ENCODE results near the gene RPS6KB2. TPM values are rescaled to one million over a fixed set of nuclear protein-coding genes. Genes with fewer than 3 reads are reported as not detected.
"Not testable (repeated sequence)": the region's sequence is repeated elsewhere in the genome, so short reads cannot be mapped to it uniquely, and the experiment has no call there.

The RPS6KB2 gene
- polyA plus RNA-seq, 1 donor from 2014 or later: 92.8 TPM

DNA sequence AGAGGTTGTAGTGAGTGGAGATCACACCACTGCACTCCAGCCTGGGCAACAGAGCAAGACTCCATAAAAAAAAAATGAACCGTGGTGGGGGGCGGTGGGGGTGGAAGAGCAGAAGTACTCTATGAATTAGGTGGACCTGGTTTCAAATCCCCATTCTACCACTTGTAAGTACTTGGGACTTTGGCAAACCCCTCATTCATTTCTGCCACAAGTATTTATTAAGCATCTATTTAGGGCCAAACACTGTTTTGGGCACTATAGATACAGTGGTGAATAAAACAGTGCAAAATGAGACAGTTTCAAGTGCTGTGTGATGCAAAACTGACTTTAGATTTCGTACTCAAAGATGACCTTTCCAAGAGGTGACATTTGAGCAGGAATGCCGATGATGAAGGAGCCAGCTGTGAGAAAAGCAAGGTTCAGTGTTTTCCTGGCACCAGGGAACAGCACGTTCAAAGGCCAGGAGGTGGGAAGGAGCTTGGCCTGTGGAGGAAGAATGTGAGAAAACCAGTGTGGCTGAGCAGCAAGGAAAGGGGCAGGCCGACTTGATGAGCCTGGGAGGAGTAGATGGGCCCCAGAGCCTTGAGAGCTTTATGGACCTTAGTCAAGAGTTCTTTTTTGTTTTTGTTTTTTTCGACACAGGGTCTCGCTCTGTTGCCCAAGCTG lies 42.2 kb downstream of the RPS6KB2 start:
- Histone ChIP-seq H3K79me2 (replicated peaks; ENCODE audit: insufficient read depth, low read length) (no peaks in the 10 kb centered on the region), H2AFZ (ENCODE audit: low read depth, low read length) (no peak overlapping the region), H3K4me3 (ENCODE audit: low read length) (no peak overlapping the region), H3K9me2 (ENCODE audit: insufficient read depth, low read length) (no peaks in the 10 kb centered on the region), H3K27ac (ENCODE audit: low read length) (no peak overlapping the region), H3K4me2 (ENCODE audit: low read length) (no peak overlapping the region), H3K27me3 (ENCODE audit: insufficient read depth, low read depth, low read length) (no peaks in the 10 kb centered on the region), H3K9me3 (ENCODE audit: low read length) (no peaks in the 10 kb centered on the region), H3K9ac (ENCODE audit: low read length) (no peak overlapping the region), H4K20me1 (ENCODE audit: insufficient read depth) (no peaks in the 10 kb centered on the region), H3F3A (ENCODE audit: insufficient read depth, low read length, poor library complexity, severe bottlenecking) (no peaks in the 10 kb centered on the region), H3K36me3 (ENCODE audit: insufficient read depth, low read length) (no peaks in the 10 kb centered on the region)
- TF ChIP-seq EP300 (conservative IDR thresholded peaks at IDR 0.05; ENCODE audit: poor library complexity, severe bottlenecking) (no peak), REST (IDR thresholded peaks at IDR 0.05; ENCODE audit: borderline replicate concordance) (no peak), RAD21 (conservative IDR thresholded peaks at IDR 0.05) (no peak), CTCF (IDR thresholded peaks at IDR 0.05; ENCODE audit: poor library complexity, severe bottlenecking) (no peak), EZH2 (IDR thresholded peaks at IDR 0.05; ENCODE audit: borderline replicate concordance, insufficient read depth, low read length, poor library complexity, severe bottlenecking) (no peak), POLR2AphosphoS5 (IDR thresholded peaks at IDR 0.05) (no peak), SMC3 (conservative IDR thresholded peaks at IDR 0.05; ENCODE audit: poor library complexity) (no peak), TAF1 (IDR thresholded peaks at IDR 0.05; ENCODE audit: low read depth) (no peak), MXI1 (conservative IDR thresholded peaks at IDR 0.05; ENCODE audit: poor library complexity, severe bottlenecking) (no peak)

- Histone ChIP-seq H3K4me2 (ENCODE audit: low read length) (no peak overlapping the region), H2AFZ (ENCODE audit: low read depth, low read length) (no peak overlapping the region), H4K20me1 (ENCODE audit: insufficient read depth) (no peaks in the 10 kb centered on the region), H3K36me3 (ENCODE audit: insufficient read depth, low read length) (no peaks in the 10 kb centered on the region), H3K4me3 (ENCODE audit: low read length) (no peak overlapping the region), H3K9ac (ENCODE audit: low read length) (no peak overlapping the region), H3K27me3 (ENCODE audit: insufficient read depth, low read depth, low read length) (no peaks in the 10 kb centered on the region), H3F3A (ENCODE audit: insufficient read depth, low read length, poor library complexity, severe bottlenecking) (no peaks in the 10 kb centered on the region), H3K9me2 (ENCODE audit: insufficient read depth, low read length) (no peaks in the 10 kb centered on the region), H3K9me3 (ENCODE audit: low read length) (no peaks in the 10 kb centered on the region), H3K27ac (ENCODE audit: low read length) (no peak overlapping the region), H3K79me2 (replicated peaks; ENCODE audit: insufficient read depth, low read length) (no peaks in the 10 kb centered on the region)
- TF ChIP-seq CTCF (IDR thresholded peaks at IDR 0.05; ENCODE audit: poor library complexity, severe bottlenecking): no peak
- TF ChIP-seq EP300 (conservative IDR thresholded peaks at IDR 0.05; ENCODE audit: poor library complexity, severe bottlenecking): no peak
- TF ChIP-seq TAF1 (IDR thresholded peaks at IDR 0.05; ENCODE audit: low read depth): no peak
- TF ChIP-seq REST (IDR thresholded peaks at IDR 0.05; ENCODE audit: borderline replicate concordance): no peak
- TF ChIP-seq RAD21 (conservative IDR thresholded peaks at IDR 0.05): no peak
- no peak for TF ChIP-seq POLR2AphosphoS5 (IDR thresholded peaks at IDR 0.05)
- no peak for TF ChIP-seq EZH2 (IDR thresholded peaks at IDR 0.05; ENCODE audit: borderline replicate concordance, insufficient read depth, low read length, poor library complexity, severe bottlenecking)
These were observed 44.6 kb downstream of the RPS6KB2 start for GRCh38 chr11:67472882-67473281.

- not testable (repeated sequence) for H4K20me1 ChIP-seq (ENCODE audit: insufficient read depth); H3K27me3 ChIP-seq (ENCODE audit: insufficient read depth, low read depth, low read length); H3K9ac ChIP-seq (ENCODE audit: low read length); H3K9me3 ChIP-seq (ENCODE audit: low read length); H3K4me3 ChIP-seq (ENCODE audit: low read length); H3K79me2 ChIP-seq (replicated peaks; ENCODE audit: insufficient read depth, low read length); H2AFZ ChIP-seq (ENCODE audit: low read depth, low read length); H3K4me2 ChIP-seq (ENCODE audit: low read length); H3F3A ChIP-seq (ENCODE audit: insufficient read depth, low read length, poor library complexity, severe bottlenecking); H3K9me2 ChIP-seq (ENCODE audit: insufficient read depth, low read length); H3K27ac ChIP-seq (ENCODE audit: low read length); H3K36me3 ChIP-seq (ENCODE audit: insufficient read depth, low read length)
These were observed 48.4 kb downstream of the RPS6KB2 start for GRCh38 chr11:67476692-67477091.
